GM19463 (cell line): ENCODE results near the gene RTL5.
A peak's percentile ranks its signal among the peaks of the same experiment; 100 is the strongest.
"Not testable (repeated sequence)": the region's sequence is repeated elsewhere in the genome, so short reads cannot be mapped to it uniquely, and the experiment has no call there.

Source experiments
- ATAC-seq: cut with Tn5 transposase; IDR thresholded peaks from one replicate; pipeline ENCODE4 v1.9.1; 2021; ENCODE audit warnings: mild to moderate bottlenecking, moderate library complexity; ENCODE audit not compliant: unreplicated experiment

RTL5 gene

GRCh38 chrX:72131317-72132294 is at the start of gene RTL5:
Gene RTL5, minus strand, starts transcription at chrX:72131915.
- peak; percentile 58 for ATAC-seq

- ATAC-seq, result no peak
Observed at GRCh38 chrX:72180539-72180938, 48.8 kb upstream of the RTL5 start.

GRCh38 chrX:72176981-72177380 is 45.3 kb upstream of the RTL5 start:
- no peak for ATAC-seq

- ATAC-seq, result not testable (repeated sequence)
Observed at GRCh38 chrX:72176289-72176688, 44.6 kb upstream of the RTL5 start.

- no peak for ATAC-seq
Observed at GRCh38 chrX:72169008-72169728, 37.5 kb upstream of the RTL5 start.

- ATAC-seq, result no peak
Observed at GRCh38 chrX:72165551-72165950, 33.8 kb upstream of the RTL5 start.

- no peak for ATAC-seq
Observed at GRCh38 chrX:72159769-72160168, 28.1 kb upstream of the RTL5 start.

- ATAC-seq, result no peak
Observed at GRCh38 chrX:72158773-72159172, 27.1 kb upstream of the RTL5 start.

- peak; percentile 41 for ATAC-seq
Observed at GRCh38 chrX:72146527-72146926, 14.8 kb upstream of the RTL5 start.

GRCh38 chrX:72145181-72145580 is 13.5 kb upstream of the RTL5 start:
- ATAC-seq, result no peak

- ATAC-seq, result no peak
Observed at GRCh38 chrX:72143609-72143907, 11.8 kb upstream of the RTL5 start.

- no peak for ATAC-seq
Observed at GRCh38 chrX:72142794-72143608, 11.3 kb upstream of the RTL5 start.

GRCh38 chrX:72142094-72142793 is 10.5 kb upstream of the RTL5 start:
- ATAC-seq, result no peak

- ATAC-seq, result peak; percentile 67
Observed at GRCh38 chrX:72141372-72142004, 9.8 kb upstream of the RTL5 start.

- ATAC-seq, result no peak
Observed at GRCh38 chrX:72139538-72139937, 7.8 kb upstream of the RTL5 start.

- ATAC-seq, result no peak
Observed at GRCh38 chrX:72137846-72138495, 6.3 kb upstream of the RTL5 start.

- no peak for ATAC-seq
Observed at GRCh38 chrX:72133851-72134546, 2.3 kb upstream of the RTL5 start.

- no peak for ATAC-seq
Observed at GRCh38 chrX:72132456-72132855, 741 bp upstream of the RTL5 start.

GRCh38 chrX:72130762-72131250 is 909 bp downstream of the RTL5 start:
- ATAC-seq, result no peak
